ENCODE results near the gene MAMDC4.

The MAMDC4 gene

GRCh38 chr9:136857166-136857565 is 5.0 kb downstream of the MAMDC4 start:
- in situ Hi-C loops (cut with HindIII; ENCODE audit: low sequenced_read_pairs) = no loop called here
- DNase-seq (ENCODE audit: low read depth) = no peak
- H3K4me3 ChIP-seq (ENCODE audit: low read depth, low read length) = no peak overlapping the region
- TF ChIP-seq CTCF (IDR thresholded peaks at IDR 0.05; ENCODE audit: low read depth, low read length, missing control alignments) = no peak

GRCh38 chr9:136857581-136858412 is 5.7 kb downstream of the MAMDC4 start:
- H3K4me3 ChIP-seq (ENCODE audit: low read depth, low read length) = no peak overlapping the region
- in situ Hi-C loops (cut with HindIII; ENCODE audit: low sequenced_read_pairs) = no loop called here
- DNase-seq (ENCODE audit: low read depth) = no peak
- TF ChIP-seq CTCF (IDR thresholded peaks at IDR 0.05; ENCODE audit: low read depth, low read length, missing control alignments) = no peak

GRCh38 chr9:136858452-136858843 is 6.3 kb downstream of the MAMDC4 start:
- no peak for TF ChIP-seq CTCF (IDR thresholded peaks at IDR 0.05; ENCODE audit: low read depth, low read length, missing control alignments)
- H3K4me3 ChIP-seq (ENCODE audit: low read depth, low read length) = no peak overlapping the region
- in situ Hi-C loops (cut with HindIII; ENCODE audit: low sequenced_read_pairs) = no loop called here
- no peak for DNase-seq (ENCODE audit: low read depth)

GRCh38 chr9:136858844-136859757 is 7.0 kb downstream of the MAMDC4 start:
- H3K4me3 ChIP-seq (ENCODE audit: low read depth, low read length) = no peak overlapping the region
- in situ Hi-C loops (cut with HindIII; ENCODE audit: low sequenced_read_pairs) = no loop called here
- no peak for DNase-seq (ENCODE audit: low read depth)
- TF ChIP-seq CTCF (IDR thresholded peaks at IDR 0.05; ENCODE audit: low read depth, low read length, missing control alignments) = no peak

- no peak for DNase-seq (ENCODE audit: low read depth)
- TF ChIP-seq CTCF (IDR thresholded peaks at IDR 0.05; ENCODE audit: low read depth, low read length, missing control alignments) = no peak
- no peak overlapping the region for H3K4me3 ChIP-seq (ENCODE audit: low read depth, low read length)
- in situ Hi-C loops (cut with HindIII; ENCODE audit: low sequenced_read_pairs) = no loop called here
Observed at GRCh38 chr9:136860529-136860928, 8.4 kb downstream of the MAMDC4 start.

- no peak for DNase-seq (ENCODE audit: low read depth)
- H3K4me3 ChIP-seq (ENCODE audit: low read depth, low read length) = no peak overlapping the region
- in situ Hi-C loops (cut with HindIII; ENCODE audit: low sequenced_read_pairs) = no loop called here
- no peak for TF ChIP-seq CTCF (IDR thresholded peaks at IDR 0.05; ENCODE audit: low read depth, low read length, missing control alignments)
Observed at GRCh38 chr9:136860933-136861873, 9.1 kb downstream of the MAMDC4 start.
